WTC11 (cell line): Measurements from ENCODE around the gene B3GNT8. TPM values are rescaled to one million over a fixed set of nuclear protein-coding genes. Genes with fewer than 3 reads are reported as not detected.

Source experiments
- ATAC-seq: fragments of 200-7000 bp; cut with Tn5 transposase; 2 replicates; pipeline ENCODE4 v1.10.0; 2021; ENCODE audit warnings: mild to moderate bottlenecking, moderate library complexity
- CTCF ChIA-PET: fragments of 300-600 bp; sonication (Branson Sonifier 250); formaldehyde crosslinking; loops from one replicate; lab custom pipeline; 2021; ENCODE audit warnings: antibody characterized with exemption; lab: Charles Lee
- POLR2A ChIA-PET: fragments of 350-600 bp; sonication (Branson Sonifier 250); formaldehyde crosslinking; loops from one replicate; lab custom pipeline; 2021; ENCODE audit warnings: antibody characterized with exemption; lab: Charles Lee
- DNase-seq: peaks from one replicate; pipeline ENCODE4 v3.0.0; 2021; ENCODE audit warnings: low spot score
- H3K27ac Mint-ChIP-seq: 2 replicates; pipeline ENCODE4 v1.8.0; 2021; ENCODE audit warnings: mixed read lengths
- H3K27me3 Mint-ChIP-seq: 2 replicates; pipeline ENCODE4 v1.8.0; 2021; ENCODE audit warnings: low read depth, mild to moderate bottlenecking, moderate library complexity, mixed read lengths
- H3K36me3 Mint-ChIP-seq: 2 replicates; pipeline ENCODE4 v1.8.0; 2021; ENCODE audit warnings: mixed read lengths
- H3K4me1 Mint-ChIP-seq: 2 replicates; pipeline ENCODE4 v1.8.0; 2022; ENCODE audit warnings: mixed read lengths
- H3K4me3 Mint-ChIP-seq: 2 replicates; pipeline ENCODE4 v1.8.0; 2021; ENCODE audit warnings: mild to moderate bottlenecking, moderate library complexity, mixed read lengths
- H3K9me3 Mint-ChIP-seq: 2 replicates; pipeline ENCODE4 v1.8.0; 2021; ENCODE audit warnings: mixed read lengths
- AFF4 ChIP-seq: sonication (generic); formaldehyde crosslinking; IDR thresholded peaks from 2 replicates; pipeline ENCODE4 v1.8.1; 2023; ENCODE audit warnings: mild to moderate bottlenecking, missing genetic modification reagents, borderline replicate concordance
- CDX4 ChIP-seq: fragments of 250-450 bp; sonication (Bioruptor Pico); IDR thresholded peaks from 2 replicates; pipeline ENCODE4 v1.9.0; 2021; ENCODE audit warnings: moderate library complexity, mild to moderate bottlenecking, inconsistent platforms, borderline replicate concordance
- E2F4 ChIP-seq: sonication (generic); formaldehyde crosslinking; IDR thresholded peaks from 2 replicates; pipeline ENCODE4 v1.8.1; 2022; ENCODE audit warnings: low read depth, mild to moderate bottlenecking, moderate library complexity, missing genetic modification reagents, borderline replicate concordance
- EMX1 ChIP-seq: fragments of 250-450 bp; sonication (Bioruptor Pico); IDR thresholded peaks from 2 replicates; pipeline ENCODE4 v1.8.0; 2021; ENCODE audit warnings: mild to moderate bottlenecking
- FOXJ3 ChIP-seq: sonication (generic); formaldehyde crosslinking; IDR thresholded peaks from 2 replicates; pipeline ENCODE4 v1.9.0; 2021; ENCODE audit warnings: missing genetic modification reagents, mild to moderate bottlenecking, borderline replicate concordance
- FOXP1 ChIP-seq: sonication (generic); formaldehyde crosslinking; IDR thresholded peaks from 2 replicates; pipeline ENCODE4 v1.8.0; 2022; ENCODE audit warnings: missing genetic modification reagents, mild to moderate bottlenecking, moderate library complexity, borderline replicate concordance
- FOXP4 ChIP-seq: sonication (generic); formaldehyde crosslinking; IDR thresholded peaks from 2 replicates; pipeline ENCODE4 v1.8.0; 2022; ENCODE audit warnings: mild to moderate bottlenecking, missing genetic modification reagents
- GTF2I ChIP-seq: fragments of 250-450 bp; sonication (Bioruptor Pico); conservative IDR thresholded peaks from 2 replicates; pipeline ENCODE4 v1.4.0; 2021; ENCODE audit warnings: mild to moderate bottlenecking
- IRF1 ChIP-seq: sonication (generic); formaldehyde crosslinking; IDR thresholded peaks from 2 replicates; pipeline ENCODE4 v1.8.0; 2023; ENCODE audit warnings: missing genetic modification reagents
- JAZF1 ChIP-seq: fragments of 250-450 bp; sonication (Bioruptor Pico); IDR thresholded peaks from 2 replicates; pipeline ENCODE4 v1.9.0; 2021; ENCODE audit warnings: moderate library complexity, mild to moderate bottlenecking, inconsistent platforms
- NFYB ChIP-seq: sonication (generic); formaldehyde crosslinking; conservative IDR thresholded peaks from 2 replicates; pipeline ENCODE4 v1.8.0; 2022; ENCODE audit warnings: low read depth, missing genetic modification reagents
- PRRX2 ChIP-seq: fragments of 250-450 bp; sonication (Bioruptor Pico); IDR thresholded peaks from 2 replicates; pipeline ENCODE4 v1.8.0; 2021; ENCODE audit warnings: mild to moderate bottlenecking
- SMAD3 ChIP-seq: sonication (generic); formaldehyde crosslinking; IDR thresholded peaks from 2 replicates; pipeline ENCODE4 v1.8.0; 2022; ENCODE audit warnings: missing genetic modification reagents, mild to moderate bottlenecking, borderline replicate concordance
- ZMAT4 ChIP-seq: fragments of 250-450 bp; sonication (Bioruptor Pico); IDR thresholded peaks from 2 replicates; pipeline ENCODE4 v1.9.0; 2021; ENCODE audit warnings: mild to moderate bottlenecking
- ZNF396 ChIP-seq: fragments of 250-450 bp; sonication (Bioruptor Pico); IDR thresholded peaks from 2 replicates; pipeline ENCODE4 v1.8.0; 2021; ENCODE audit warnings: mild to moderate bottlenecking, moderate library complexity, borderline replicate concordance
- total RNA-seq: library from RNA; stranded (reverse); gene quantifications from 3 replicates; pipeline ENCODE4 v1.2.3, GENCODE V29; 2021

Gene B3GNT8
- total RNA-seq, 1 experiment from 2014 or later = 2.3 TPM

- Mint-ChIP-seq H3K9me3 (no peaks in the 10 kb centered on the region), H3K4me3 (no peak overlapping the region), H3K4me1 (peaks cover 3% of the 10 kb centered on the region), H3K36me3 (peaks cover 9% of the 10 kb centered on the region), H3K27me3 (no peaks in the 10 kb centered on the region), H3K27ac (no peak overlapping the region)
- ChIA-PET POLR2A (no interaction called here), CTCF (interaction anchor here (0.6 kb wide), 1 partner anchor 280 kb away, joined by 3 read pairs; no protein-coding TSS in a partner anchor)
- ATAC-seq = no peak
- TF ChIP-seq IRF1 (CRISPR knock-in tag) (no peak), FOXP4 (CRISPR knock-in tag) (no peak), FOXP1 (CRISPR knock-in tag) (no peak)
- DNase-seq = no peak
Measured at GRCh38 chr19:41421973-41422372, 5.2 kb downstream of the B3GNT8 start.

- Mint-ChIP-seq H3K27me3 (no peaks in the 10 kb centered on the region), H3K4me3 (no peak overlapping the region), H3K4me1 (no peaks in the 10 kb centered on the region), H3K9me3 (no peaks in the 10 kb centered on the region), H3K36me3 (peaks cover 9% of the 10 kb centered on the region), H3K27ac (no peak overlapping the region)
- TF ChIP-seq ZNF396 (CRISPR knock-in tag) = no peak
- no peak for TF ChIP-seq JAZF1 (CRISPR knock-in tag)
- no peak for TF ChIP-seq IRF1 (CRISPR knock-in tag)
- CTCF ChIA-PET = interaction anchor here (0.6 kb wide), 1 partner anchor 279 kb away, joined by 3 read pairs; no protein-coding TSS in a partner anchor
- POLR2A ChIA-PET = interaction anchor here (0.6 kb wide), 1 partner anchor 170 kb away, joined by 4 read pairs; no protein-coding TSS in a partner anchor
- ATAC-seq = no peak
- no peak for DNase-seq
Measured at GRCh38 chr19:41421314-41421713, 5.9 kb downstream of the B3GNT8 start.

GRCh38 chr19:41420101-41420880, 6.9 kb downstream of the B3GNT8 start:
- Mint-ChIP-seq H3K9me3 (no peaks in the 10 kb centered on the region), H3K4me1 (no peaks in the 10 kb centered on the region), H3K27me3 (no peaks in the 10 kb centered on the region), H3K4me3 (no peak overlapping the region), H3K36me3 (peaks cover 9% of the 10 kb centered on the region), H3K27ac (no peak overlapping the region)
- ChIA-PET POLR2A (no interaction called here), CTCF (interaction anchor here (0.6 kb wide), 1 partner anchor 356 kb away, joined by 3 read pairs; no protein-coding TSS in a partner anchor)
- TF ChIP-seq ZMAT4 (CRISPR knock-in tag) (no peak), SMAD3 (CRISPR knock-in tag) (no peak), CDX4 (CRISPR knock-in tag) (no peak)
- DNase-seq = no peak
- ATAC-seq = no peak

GRCh38 chr19:41416194-41416674, 10.9 kb downstream of the B3GNT8 start:
- Mint-ChIP-seq H3K36me3 (peaks cover 6% of the 10 kb centered on the region), H3K27ac (no peak overlapping the region), H3K9me3 (no peaks in the 10 kb centered on the region), H3K27me3 (no peaks in the 10 kb centered on the region; the same call in 1 of the 2 replicates), H3K4me1 (no peaks in the 10 kb centered on the region), H3K4me3 (no peak overlapping the region)
- ChIA-PET POLR2A (no interaction called here), CTCF (interaction anchor here (1.0 kb wide), 1 partner anchor 13 kb away, joined by 3 read pairs; no protein-coding TSS in a partner anchor)
- DNase-seq = no peak
- no peak for TF ChIP-seq GTF2I (CRISPR knock-in tag)
- no peak for TF ChIP-seq FOXJ3 (CRISPR knock-in tag)
- no peak for TF ChIP-seq E2F4 (CRISPR knock-in tag)
- no peak for TF ChIP-seq AFF4 (CRISPR knock-in tag)
- no peak for TF ChIP-seq SMAD3 (CRISPR knock-in tag)
- no peak for TF ChIP-seq EMX1 (CRISPR knock-in tag)
- TF ChIP-seq PRRX2 = no peak
- TF ChIP-seq NFYB (CRISPR knock-in tag) = no peak
- ATAC-seq = no peak
